NCI-H128 (cell line): Measurements from ENCODE around the gene BAG1.

ENCODE experiments used
- DNase-seq: peaks from one replicate; lab custom pipeline; 2025; ENCODE audit not compliant: unreplicated experiment; lab: John Stamatoyannopoulos, UW

Gene BAG1

GRCh38 chr9:33220681-33221567 is 43.6 kb downstream of the BAG1 start:
- DNase-seq, result no peak

GRCh38 chr9:33211695-33212393 is 52.7 kb downstream of the BAG1 start:
- no peak for DNase-seq

- no peak for DNase-seq
Observed at GRCh38 chr9:33210006-33210715, 54.3 kb downstream of the BAG1 start.

GRCh38 chr9:33209394-33209793 is 55.1 kb downstream of the BAG1 start:
- DNase-seq, result no peak

- no peak for DNase-seq
Observed at GRCh38 chr9:33202552-33203201, 61.8 kb downstream of the BAG1 start.
